NCI-H146 treated with DMSO at 0.1 percent for 48 hours (cell line): ENCODE data around the gene VSX1.

Source experiments
- DNase-seq: peaks from one replicate; lab custom pipeline; 2025; ENCODE audit not compliant: unreplicated experiment; lab: John Stamatoyannopoulos, UW

The VSX1 gene

GRCh38 chr20:25087186-25087929 is 5.4 kb upstream of the VSX1 start:
- DNase-seq: peak; percentile 19

GRCh38 chr20:25085756-25086495 is 4.0 kb upstream of the VSX1 start:
- no peak for DNase-seq

GRCh38 chr20:25084626-25085187 is 2.8 kb upstream of the VSX1 start:
- DNase-seq: no peak

GRCh38 chr20:25083773-25084625 is 2.1 kb upstream of the VSX1 start:
- no peak for DNase-seq

GRCh38 chr20:25083141-25083772 is 1.3 kb upstream of the VSX1 start:
- no peak for DNase-seq

- no peak for DNase-seq
Measured at GRCh38 chr20:25082498-25082873, 545 bp upstream of the VSX1 start.

GRCh38 chr20:25081065-25081729 is 744 bp downstream of the VSX1 start:
- DNase-seq: no peak

GRCh38 chr20:25079171-25079570 is 2.8 kb downstream of the VSX1 start:
- DNase-seq: no peak

- no peak for DNase-seq
Measured at GRCh38 chr20:25078662-25079061, 3.3 kb downstream of the VSX1 start.

- DNase-seq: no peak
Measured at GRCh38 chr20:25077610-25078169, 4.3 kb downstream of the VSX1 start.

- peak; percentile 21 for DNase-seq
Measured at GRCh38 chr20:25076731-25077609, 5.0 kb downstream of the VSX1 start.

- no peak for DNase-seq
Measured at GRCh38 chr20:25076201-25076600, 5.7 kb downstream of the VSX1 start.

GRCh38 chr20:25073544-25073943 is 8.4 kb downstream of the VSX1 start:
- DNase-seq: no peak

- no peak for DNase-seq
Measured at GRCh38 chr20:25072226-25072811, 9.6 kb downstream of the VSX1 start.

- no peak for DNase-seq
Measured at GRCh38 chr20:25071734-25072133, 10.2 kb downstream of the VSX1 start.

GRCh38 chr20:25070821-25071473 is 11.0 kb downstream of the VSX1 start:
- no peak for DNase-seq

- DNase-seq: no peak
Measured at GRCh38 chr20:25067102-25067987, 14.6 kb downstream of the VSX1 start.
